ENCODE measurements around the gene AP5Z1. TPM values are rescaled to one million over a fixed set of nuclear protein-coding genes. Genes with fewer than 3 reads are reported as not detected.

Gene AP5Z1
- total RNA-seq, 4 donors from 2014 or later, result 25.7 to 37.3 (median 31.5) TPM

GRCh38 chr7:4783762-4784351 lies 8.4 kb downstream of the AP5Z1 start:
- intact Hi-C loops (cut with DNase I), result no loop called here
- no peaks in the 10 kb centered on the region for H3K9me3 ChIP-seq
- TF ChIP-seq CTCF (IDR thresholded peaks at IDR 0.05) (no peak), EP300 (IDR thresholded peaks at IDR 0.05) (no peak), POLR2AphosphoS5 (IDR thresholded peaks at IDR 0.05) (no peak), POLR2A (IDR thresholded peaks at IDR 0.05; ENCODE audit: low read depth) (no peak)
- H3K27me3 ChIP-seq, result no peaks in the 10 kb centered on the region
- H3K36me3 ChIP-seq, result peaks cover 78 to 83% (median 82%) of the 10 kb centered on the region in 4 donors
- WGBS, result 96% methylated on average over 4 of the region's 40 CpGs
- no peak overlapping the region for H3K4me3 ChIP-seq
- DNase-seq (ENCODE audit: extremely low spot score), result no peak
- no peak overlapping the region for H3K27ac ChIP-seq (replicated peaks in 1 of 4)
- H3K4me1 ChIP-seq, result no peaks in the 10 kb centered on the region

GRCh38 chr7:4784799-4785198 lies 9.4 kb downstream of the AP5Z1 start:
- no peak for DNase-seq (ENCODE audit: extremely low spot score)
- Histone ChIP-seq H3K9me3 (no peaks in the 10 kb centered on the region), H3K36me3 (peaks cover 79 to 92% (median 92%) of the 10 kb centered on the region in 4 donors), H3K4me3 (no peak overlapping the region), H3K27ac (replicated peaks in 1 of 4) (no peak overlapping the region), H3K27me3 (no peaks in the 10 kb centered on the region), H3K4me1 (no peaks in the 10 kb centered on the region)
- WGBS, result 92% methylated on average over 14 of the region's 19 CpGs
- intact Hi-C loops (cut with DNase I), result no loop called here
- TF ChIP-seq POLR2AphosphoS5 (IDR thresholded peaks at IDR 0.05), result no peak
- TF ChIP-seq EP300 (IDR thresholded peaks at IDR 0.05), result no peak
- no peak for TF ChIP-seq CTCF (IDR thresholded peaks at IDR 0.05)
- TF ChIP-seq POLR2A (IDR thresholded peaks at IDR 0.05; ENCODE audit: low read depth), result no peak

- H3K27ac ChIP-seq (replicated peaks in 1 of 4), result no peak overlapping the region
- H3K27me3 ChIP-seq, result no peaks in the 10 kb centered on the region
- no peaks in the 10 kb centered on the region for H3K4me1 ChIP-seq
- H3K36me3 ChIP-seq, result peaks cover 81 to 98% (median 97%) of the 10 kb centered on the region in 4 donors
- H3K9me3 ChIP-seq, result no peaks in the 10 kb centered on the region
- intact Hi-C loops (cut with DNase I), result no loop called here
- TF ChIP-seq EP300 (IDR thresholded peaks at IDR 0.05) (no peak), POLR2AphosphoS5 (IDR thresholded peaks at IDR 0.05) (no peak), POLR2A (IDR thresholded peaks at IDR 0.05; ENCODE audit: low read depth) (no peak), CTCF (IDR thresholded peaks at IDR 0.05) (no peak)
- 83% methylated on average over 14 of the region's 20 CpGs for WGBS
- no peak for DNase-seq (ENCODE audit: extremely low spot score)
- H3K4me3 ChIP-seq, result no peak overlapping the region
Observed at GRCh38 chr7:4785371-4785770, 9.9 kb downstream of the AP5Z1 start.

- H3K4me3 ChIP-seq, result no peak overlapping the region
- H3K27me3 ChIP-seq, result no peaks in the 10 kb centered on the region
- peaks cover 87 to 100% (median 100%) of the 10 kb centered on the region in 4 donors for H3K36me3 ChIP-seq
- no peaks in the 10 kb centered on the region for H3K9me3 ChIP-seq
- H3K4me1 ChIP-seq, result no peaks in the 10 kb centered on the region
- H3K27ac ChIP-seq (replicated peaks in 1 of 4), result no peak overlapping the region
- WGBS, result 95% methylated on average over 16 of the region's 17 CpGs
- DNase-seq (ENCODE audit: extremely low spot score), result no peak
- intact Hi-C loops (cut with DNase I), result no loop called here
- TF ChIP-seq CTCF (IDR thresholded peaks at IDR 0.05), result no peak
- TF ChIP-seq EP300 (IDR thresholded peaks at IDR 0.05), result no peak
- no peak for TF ChIP-seq POLR2AphosphoS5 (IDR thresholded peaks at IDR 0.05)
- TF ChIP-seq POLR2A (IDR thresholded peaks at IDR 0.05; ENCODE audit: low read depth), result no peak
Observed at GRCh38 chr7:4786015-4786414, 10.6 kb downstream of the AP5Z1 start.

GRCh38 chr7:4787541-4787940 lies 12.1 kb downstream of the AP5Z1 start:
- no peak for TF ChIP-seq POLR2A (IDR thresholded peaks at IDR 0.05; ENCODE audit: low read depth)
- H3K27ac ChIP-seq (replicated peaks in 1 of 4), result no peak overlapping the region
- DNase-seq (ENCODE audit: extremely low spot score), result no peak
- intact Hi-C loops (cut with DNase I), result no loop called here
- no peaks in the 10 kb centered on the region for H3K9me3 ChIP-seq
- WGBS, result 90% methylated on average over 12 of the region's 17 CpGs
- H3K27me3 ChIP-seq, result no peaks in the 10 kb centered on the region
- peaks cover 0 to 14% (median 12%) of the 10 kb centered on the region in 4 donors for H3K4me1 ChIP-seq
- no peak overlapping the region for H3K4me3 ChIP-seq
- H3K36me3 ChIP-seq, result peaks cover 75 to 100% (median 93%) of the 10 kb centered on the region in 4 donors

Data from esophagus muscularis mucosa (tissue), 4 donors.